ENCODE measurements around the gene L3MBTL3. TPM values are rescaled to one million over a fixed set of nuclear protein-coding genes. Genes with fewer than 3 reads are reported as not detected.

The L3MBTL3 gene
- total RNA-seq, 1 experiment from 2014 or later: 31.5 TPM

DNA sequence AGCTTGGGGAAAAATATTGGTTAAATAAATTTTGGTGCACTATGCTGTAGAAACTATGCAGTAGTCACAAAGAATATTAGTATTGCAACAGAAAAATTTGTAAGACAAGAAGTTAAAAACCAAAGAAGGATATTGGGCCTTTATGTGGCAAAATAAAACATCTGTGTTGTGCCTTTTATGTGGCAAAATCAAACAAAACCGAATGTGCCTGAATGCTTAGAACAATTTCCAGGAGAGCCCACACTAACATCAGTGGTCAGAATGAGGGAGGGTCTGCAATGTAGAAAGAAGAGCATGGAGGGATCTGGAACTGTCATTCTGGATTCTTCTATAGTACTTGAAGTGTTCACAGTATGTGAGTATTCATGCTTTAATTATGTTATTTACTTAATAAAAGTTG, 75.2 kb downstream of the L3MBTL3 start:
- POLR2A ChIA-PET: interaction anchor here (0.9 kb wide), 1 partner anchor 596 kb away, joined by 3 read pairs; no protein-coding TSS in a partner anchor
- intact Hi-C loops (cut with micrococcal nuclease): no loop called here
- Histone ChIP-seq H3K27ac (ENCODE audit: low read depth, low read length) (no peak overlapping the region), H3K79me2 (ENCODE audit: insufficient read depth, low read length) (no peaks in the 10 kb centered on the region), H3K36me3 (ENCODE audit: control insufficient read depth in 1 of 2, insufficient read depth in 2 of 2, low read length in 2 of 2) (peaks cover 0 to 10% of the 10 kb centered on the region in 2 experiments; a peak in 2 of 4 replicates), H3K4me1 (ENCODE audit: control insufficient read depth in 1 of 2, insufficient read depth in 2 of 2, low read length in 2 of 2) (no peaks in the 10 kb centered on the region), H4K20me1 (ENCODE audit: insufficient read depth) (no peaks in the 10 kb centered on the region), H3K4me2 (ENCODE audit: low read length) (no peak overlapping the region), H3K4me3 (replicated peaks in 1 of 2; ENCODE audit: low read depth in 1 of 2, low read length in 2 of 2) (no peak overlapping the region), H3K27me3 (ENCODE audit: insufficient read depth, low read length) (no peaks in the 10 kb centered on the region), H3K9ac (ENCODE audit: low read length) (no peak overlapping the region), H3K9me3 (ENCODE audit: control insufficient read depth in 1 of 2, insufficient read depth in 1 of 2, low read depth in 1 of 2, low read length in 2 of 2) (no peaks in the 10 kb centered on the region), H2AFZ (ENCODE audit: low read depth, low read length, poor library complexity, severe bottlenecking) (no peak overlapping the region), H3K9me2 (ENCODE audit: insufficient read depth) (no peaks in the 10 kb centered on the region)
- RAD21 ChIA-PET (ENCODE audit: low non-redundant PET in 1 of 2, low total read pairs in 2 of 2, uncharacterized antibody in 2 of 2, unreplicated experiment in 2 of 2): no interaction called here
- no TSS peak for BruUV-seq (replicated peaks)
- TF ChIP-seq SRF (IDR thresholded peaks at IDR 0.05; ENCODE audit: low read depth) (no peak), JUND (IDR thresholded peaks at IDR 0.05) (no peak)
- CTCF ChIA-PET: no interaction called here
- DNase-seq (ENCODE audit: low read depth, low spot score) (no peak), ATAC-seq (no peak)

DNA sequence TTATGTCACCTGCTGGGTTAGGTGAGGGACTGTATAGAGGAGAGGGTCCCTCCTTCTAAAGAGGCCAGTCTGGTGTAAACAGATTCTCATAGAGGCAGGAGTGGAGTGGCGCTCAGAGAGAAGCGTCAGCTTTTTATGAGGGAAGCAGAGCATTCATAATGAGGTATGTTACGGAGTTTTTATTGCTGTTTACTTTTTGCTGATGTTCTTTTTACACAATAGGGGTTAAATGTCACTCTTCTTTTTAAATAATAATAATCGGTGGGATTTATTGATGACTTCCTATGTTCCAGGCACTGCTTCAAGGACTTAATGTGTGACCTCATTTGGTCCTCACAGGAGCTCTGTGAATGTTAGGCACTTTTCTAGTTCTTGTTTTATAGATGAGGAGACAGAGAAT, 79.9 kb downstream of the L3MBTL3 start:
- CTCF ChIA-PET: no interaction called here
- intact Hi-C loops (cut with micrococcal nuclease): no loop called here
- TF ChIP-seq RAD21 (IDR thresholded peaks at IDR 0.05; ENCODE audit: low read depth): no peak
- no peak for TF ChIP-seq FOSL1 (IDR thresholded peaks at IDR 0.05; ENCODE audit: low read depth)
- no peak for TF ChIP-seq YY1 (IDR thresholded peaks at IDR 0.05; ENCODE audit: extremely low read depth, insufficient replicate concordance, low read depth, low read length)
- TF ChIP-seq, protein P1, sequence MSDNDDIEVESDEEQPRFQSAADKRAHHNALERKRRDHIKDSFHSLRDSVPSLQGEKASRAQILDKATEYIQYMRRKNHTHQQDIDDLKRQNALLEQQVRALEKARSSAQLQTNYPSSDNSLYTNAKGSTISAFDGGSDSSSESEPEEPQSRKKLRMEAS (IDR thresholded peaks at IDR 0.05): no peak
- TF ChIP-seq EZH2phosphoT487 (IDR thresholded peaks at IDR 0.05; ENCODE audit: borderline replicate concordance): no peak
- TF ChIP-seq, protein P2, sequence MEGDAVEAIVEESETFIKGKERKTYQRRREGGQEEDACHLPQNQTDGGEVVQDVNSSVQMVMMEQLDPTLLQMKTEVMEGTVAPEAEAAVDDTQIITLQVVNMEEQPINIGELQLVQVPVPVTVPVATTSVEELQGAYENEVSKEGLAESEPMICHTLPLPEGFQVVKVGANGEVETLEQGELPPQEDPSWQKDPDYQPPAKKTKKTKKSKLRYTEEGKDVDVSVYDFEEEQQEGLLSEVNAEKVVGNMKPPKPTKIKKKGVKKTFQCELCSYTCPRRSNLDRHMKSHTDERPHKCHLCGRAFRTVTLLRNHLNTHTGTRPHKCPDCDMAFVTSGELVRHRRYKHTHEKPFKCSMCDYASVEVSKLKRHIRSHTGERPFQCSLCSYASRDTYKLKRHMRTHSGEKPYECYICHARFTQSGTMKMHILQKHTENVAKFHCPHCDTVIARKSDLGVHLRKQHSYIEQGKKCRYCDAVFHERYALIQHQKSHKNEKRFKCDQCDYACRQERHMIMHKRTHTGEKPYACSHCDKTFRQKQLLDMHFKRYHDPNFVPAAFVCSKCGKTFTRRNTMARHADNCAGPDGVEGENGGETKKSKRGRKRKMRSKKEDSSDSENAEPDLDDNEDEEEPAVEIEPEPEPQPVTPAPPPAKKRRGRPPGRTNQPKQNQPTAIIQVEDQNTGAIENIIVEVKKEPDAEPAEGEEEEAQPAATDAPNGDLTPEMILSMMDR (IDR thresholded peaks at IDR 0.05 in 2 of 3, conservative IDR thresholded peaks at IDR 0.05 in 1 of 3; ENCODE audit: borderline replicate concordance in 1 of 3, insufficient read depth in 1 of 3, low read depth in 2 of 3, low read length in 2 of 3): no peak
- TF ChIP-seq, protein P3, sequence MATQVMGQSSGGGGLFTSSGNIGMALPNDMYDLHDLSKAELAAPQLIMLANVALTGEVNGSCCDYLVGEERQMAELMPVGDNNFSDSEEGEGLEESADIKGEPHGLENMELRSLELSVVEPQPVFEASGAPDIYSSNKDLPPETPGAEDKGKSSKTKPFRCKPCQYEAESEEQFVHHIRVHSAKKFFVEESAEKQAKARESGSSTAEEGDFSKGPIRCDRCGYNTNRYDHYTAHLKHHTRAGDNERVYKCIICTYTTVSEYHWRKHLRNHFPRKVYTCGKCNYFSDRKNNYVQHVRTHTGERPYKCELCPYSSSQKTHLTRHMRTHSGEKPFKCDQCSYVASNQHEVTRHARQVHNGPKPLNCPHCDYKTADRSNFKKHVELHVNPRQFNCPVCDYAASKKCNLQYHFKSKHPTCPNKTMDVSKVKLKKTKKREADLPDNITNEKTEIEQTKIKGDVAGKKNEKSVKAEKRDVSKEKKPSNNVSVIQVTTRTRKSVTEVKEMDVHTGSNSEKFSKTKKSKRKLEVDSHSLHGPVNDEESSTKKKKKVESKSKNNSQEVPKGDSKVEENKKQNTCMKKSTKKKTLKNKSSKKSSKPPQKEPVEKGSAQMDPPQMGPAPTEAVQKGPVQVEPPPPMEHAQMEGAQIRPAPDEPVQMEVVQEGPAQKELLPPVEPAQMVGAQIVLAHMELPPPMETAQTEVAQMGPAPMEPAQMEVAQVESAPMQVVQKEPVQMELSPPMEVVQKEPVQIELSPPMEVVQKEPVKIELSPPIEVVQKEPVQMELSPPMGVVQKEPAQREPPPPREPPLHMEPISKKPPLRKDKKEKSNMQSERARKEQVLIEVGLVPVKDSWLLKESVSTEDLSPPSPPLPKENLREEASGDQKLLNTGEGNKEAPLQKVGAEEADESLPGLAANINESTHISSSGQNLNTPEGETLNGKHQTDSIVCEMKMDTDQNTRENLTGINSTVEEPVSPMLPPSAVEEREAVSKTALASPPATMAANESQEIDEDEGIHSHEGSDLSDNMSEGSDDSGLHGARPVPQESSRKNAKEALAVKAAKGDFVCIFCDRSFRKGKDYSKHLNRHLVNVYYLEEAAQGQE (IDR thresholded peaks at IDR 0.05; ENCODE audit: low read depth): no peak
- TF ChIP-seq SRF (IDR thresholded peaks at IDR 0.05; ENCODE audit: low read depth): no peak
- no peak for TF ChIP-seq TCF7L2 (IDR thresholded peaks at IDR 0.05; ENCODE audit: borderline replicate concordance, extremely low read depth, insufficient read depth, insufficient read length)
- TF ChIP-seq EGR1 (IDR thresholded peaks at IDR 0.05; ENCODE audit: low read depth): no peak
- TF ChIP-seq, protein P4, sequence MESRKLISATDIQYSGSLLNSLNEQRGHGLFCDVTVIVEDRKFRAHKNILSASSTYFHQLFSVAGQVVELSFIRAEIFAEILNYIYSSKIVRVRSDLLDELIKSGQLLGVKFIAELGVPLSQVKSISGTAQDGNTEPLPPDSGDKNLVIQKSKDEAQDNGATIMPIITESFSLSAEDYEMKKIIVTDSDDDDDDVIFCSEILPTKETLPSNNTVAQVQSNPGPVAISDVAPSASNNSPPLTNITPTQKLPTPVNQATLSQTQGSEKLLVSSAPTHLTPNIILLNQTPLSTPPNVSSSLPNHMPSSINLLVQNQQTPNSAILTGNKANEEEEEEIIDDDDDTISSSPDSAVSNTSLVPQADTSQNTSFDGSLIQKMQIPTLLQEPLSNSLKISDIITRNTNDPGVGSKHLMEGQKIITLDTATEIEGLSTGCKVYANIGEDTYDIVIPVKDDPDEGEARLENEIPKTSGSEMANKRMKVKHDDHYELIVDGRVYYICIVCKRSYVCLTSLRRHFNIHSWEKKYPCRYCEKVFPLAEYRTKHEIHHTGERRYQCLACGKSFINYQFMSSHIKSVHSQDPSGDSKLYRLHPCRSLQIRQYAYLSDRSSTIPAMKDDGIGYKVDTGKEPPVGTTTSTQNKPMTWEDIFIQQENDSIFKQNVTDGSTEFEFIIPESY (IDR thresholded peaks at IDR 0.05; ENCODE audit: extremely low read depth, insufficient replicate concordance, low read length): no peak
- no peak for TF ChIP-seq CEBPB (IDR thresholded peaks at IDR 0.05; ENCODE audit: low read depth)

More for the DNA sequence above, 79.9 kb downstream of the L3MBTL3 start:
- H3K4me3 ChIP-seq (replicated peaks in 1 of 2; ENCODE audit: low read depth in 1 of 2, low read length in 2 of 2): no peak overlapping the region
- H3K36me3 ChIP-seq (ENCODE audit: control insufficient read depth in 1 of 2, insufficient read depth in 2 of 2, low read length in 2 of 2): peaks cover 0 to 8% of the 10 kb centered on the region in 2 experiments; a peak in 2 of 4 replicates
- no peaks in the 10 kb centered on the region for H3K9me2 ChIP-seq (ENCODE audit: insufficient read depth)
- BruUV-seq (replicated peaks): no TSS peak
- no peak for DNase-seq (ENCODE audit: low read depth, low spot score)
- ATAC-seq: no peak
- no peak overlapping the region for H3K4me2 ChIP-seq (ENCODE audit: low read length)
- no peaks in the 10 kb centered on the region for H3K9me3 ChIP-seq (ENCODE audit: control insufficient read depth in 1 of 2, insufficient read depth in 1 of 2, low read depth in 1 of 2, low read length in 2 of 2)
- H3K27me3 ChIP-seq (ENCODE audit: insufficient read depth, low read length): no peaks in the 10 kb centered on the region
- no peak overlapping the region for H3K27ac ChIP-seq (ENCODE audit: low read depth, low read length)
- no peak overlapping the region for H3K9ac ChIP-seq (ENCODE audit: low read length)
- ChIA-PET RAD21 (ENCODE audit: low non-redundant PET in 1 of 2, low total read pairs in 2 of 2, uncharacterized antibody in 2 of 2, unreplicated experiment in 2 of 2) (no interaction called here), POLR2A (no interaction called here)
- no peak overlapping the region for H2AFZ ChIP-seq (ENCODE audit: low read depth, low read length, poor library complexity, severe bottlenecking)
- H4K20me1 ChIP-seq (ENCODE audit: insufficient read depth): no peaks in the 10 kb centered on the region
- no peaks in the 10 kb centered on the region for H3K4me1 ChIP-seq (ENCODE audit: control insufficient read depth in 1 of 2, insufficient read depth in 2 of 2, low read length in 2 of 2)
- no peaks in the 10 kb centered on the region for H3K79me2 ChIP-seq (ENCODE audit: insufficient read depth, low read length)

Measured in HCT116 (cell line).